GM19455 (cell line): ENCODE data around the gene PLBD2.
"Not testable (repeated sequence)": the region's sequence is repeated elsewhere in the genome, so short reads cannot be mapped to it uniquely, and the experiment has no call there.

Source experiments
- ATAC-seq: cut with Tn5 transposase; IDR thresholded peaks from one replicate; pipeline ENCODE4 v1.9.1; 2021; ENCODE audit not compliant: unreplicated experiment

The PLBD2 gene

GRCh38 chr12:113333877-113334785 lies 24.3 kb upstream of the PLBD2 start:
- ATAC-seq = peak; percentile 22

GRCh38 chr12:113334786-113335539 lies 23.4 kb upstream of the PLBD2 start, which contains the start of gene SLC8B1:
Gene SLC8B1, minus strand, starts transcription at chr12:113335109. Its CDS starts 2,231 bp downstream, at chr12:113332878.
- peak; percentile 88 for ATAC-seq

GRCh38 chr12:113339540-113339939 lies 18.8 kb upstream of the PLBD2 start:
- ATAC-seq = no peak

- ATAC-seq = no peak
These were observed 18.3 kb upstream of the PLBD2 start for GRCh38 chr12:113340061-113340460.

GRCh38 chr12:113341535-113341934 lies 16.9 kb upstream of the PLBD2 start:
- no peak for ATAC-seq

- no peak for ATAC-seq
These were observed 13.1 kb upstream of the PLBD2 start for GRCh38 chr12:113345318-113345717.

- ATAC-seq = no peak
These were observed 12.0 kb upstream of the PLBD2 start for GRCh38 chr12:113346353-113346752.

- no peak for ATAC-seq
These were observed 11.3 kb upstream of the PLBD2 start for GRCh38 chr12:113347107-113347506.

GRCh38 chr12:113347892-113348291 lies 10.5 kb upstream of the PLBD2 start:
- no peak for ATAC-seq

GRCh38 chr12:113348849-113349536 lies 9.4 kb upstream of the PLBD2 start:
- no peak for ATAC-seq

- ATAC-seq = no peak
These were observed 7.3 kb upstream of the PLBD2 start for GRCh38 chr12:113351089-113351488.

- ATAC-seq = not testable (repeated sequence)
These were observed 4.2 kb upstream of the PLBD2 start for GRCh38 chr12:113354192-113354591.

- ATAC-seq = no peak
These were observed 949 bp downstream of the PLBD2 start for GRCh38 chr12:113359133-113359938.

GRCh38 chr12:113359939-113360748 lies 1.8 kb downstream of the PLBD2 start:
- no peak for ATAC-seq

GRCh38 chr12:113361574-113362370 lies 3.4 kb downstream of the PLBD2 start:
- ATAC-seq = no peak

- ATAC-seq = no peak
These were observed 6.3 kb downstream of the PLBD2 start for GRCh38 chr12:113364698-113365097.

- no peak for ATAC-seq
These were observed 7.4 kb downstream of the PLBD2 start for GRCh38 chr12:113365639-113366395.

- no peak for ATAC-seq
These were observed 8.4 kb downstream of the PLBD2 start for GRCh38 chr12:113366827-113367226.
